Hepatocyte (in vitro differentiated cells): Measurements from ENCODE around the gene DIDO1.

Source experiments
- EZH2phosphoT487 ChIP-seq: fragments of 200-600 bp; sonication (generic); IDR thresholded peaks from one replicate; pipeline ENCODE4 v1.6.1; 2018; ENCODE audit warnings: antibody characterized with exemption, mild to moderate bottlenecking, low read depth, moderate library complexity; ENCODE audit not compliant: unreplicated experiment, severe bottlenecking
- TF ChIP-seq, protein P1 (sequence below): fragments of 200-600 bp; sonication (generic); IDR thresholded peaks from 2 replicates; pipeline ENCODE4 v1.5.1; 2016; ENCODE audit warnings: antibody characterized with exemption, mild to moderate bottlenecking; ENCODE audit not compliant: poor library complexity

DNA sequence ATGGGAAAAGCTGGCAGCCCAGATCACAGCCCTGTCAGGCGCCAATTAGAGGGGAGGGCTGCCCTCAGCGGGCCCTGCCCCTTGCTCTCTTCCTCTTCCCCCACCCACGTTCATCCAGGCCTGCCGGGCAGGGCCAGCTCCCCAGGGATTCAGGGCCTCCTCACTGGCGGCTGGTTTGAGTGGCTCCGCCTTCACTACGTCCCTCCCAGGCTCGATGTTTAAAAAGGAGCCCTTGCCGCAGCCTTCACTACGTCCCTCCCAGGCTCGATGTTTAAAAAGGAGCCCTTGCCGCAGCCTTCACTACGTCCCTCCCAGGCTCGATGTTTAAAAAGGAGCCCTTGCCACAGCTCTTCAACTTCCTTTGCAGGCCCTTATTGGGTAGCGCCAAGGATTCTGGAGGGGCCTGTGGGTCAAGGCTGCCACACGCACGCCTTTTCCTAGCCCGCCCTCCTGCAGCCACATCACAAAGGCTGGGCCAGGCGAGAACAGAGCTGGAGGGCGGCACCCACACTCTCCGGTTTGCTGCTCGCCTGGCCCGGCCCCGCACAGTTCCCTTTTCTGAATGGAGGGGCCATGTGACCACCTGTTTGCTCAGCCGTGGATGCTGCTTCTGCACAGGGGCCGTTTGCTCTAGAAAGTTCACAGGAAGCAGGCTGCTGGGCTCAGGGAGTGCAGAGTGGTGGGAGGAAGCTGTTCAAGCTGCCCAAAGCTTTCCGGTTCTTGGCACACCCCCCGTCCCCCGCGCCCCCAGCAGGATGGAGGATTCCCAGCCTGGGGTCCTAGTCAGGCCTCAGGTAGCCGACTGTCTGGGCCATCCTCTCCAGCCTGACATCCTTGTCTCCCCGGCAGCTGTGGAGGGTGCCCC is 27.8 kb upstream of the DIDO1 start:
- TF ChIP-seq, protein P1, sequence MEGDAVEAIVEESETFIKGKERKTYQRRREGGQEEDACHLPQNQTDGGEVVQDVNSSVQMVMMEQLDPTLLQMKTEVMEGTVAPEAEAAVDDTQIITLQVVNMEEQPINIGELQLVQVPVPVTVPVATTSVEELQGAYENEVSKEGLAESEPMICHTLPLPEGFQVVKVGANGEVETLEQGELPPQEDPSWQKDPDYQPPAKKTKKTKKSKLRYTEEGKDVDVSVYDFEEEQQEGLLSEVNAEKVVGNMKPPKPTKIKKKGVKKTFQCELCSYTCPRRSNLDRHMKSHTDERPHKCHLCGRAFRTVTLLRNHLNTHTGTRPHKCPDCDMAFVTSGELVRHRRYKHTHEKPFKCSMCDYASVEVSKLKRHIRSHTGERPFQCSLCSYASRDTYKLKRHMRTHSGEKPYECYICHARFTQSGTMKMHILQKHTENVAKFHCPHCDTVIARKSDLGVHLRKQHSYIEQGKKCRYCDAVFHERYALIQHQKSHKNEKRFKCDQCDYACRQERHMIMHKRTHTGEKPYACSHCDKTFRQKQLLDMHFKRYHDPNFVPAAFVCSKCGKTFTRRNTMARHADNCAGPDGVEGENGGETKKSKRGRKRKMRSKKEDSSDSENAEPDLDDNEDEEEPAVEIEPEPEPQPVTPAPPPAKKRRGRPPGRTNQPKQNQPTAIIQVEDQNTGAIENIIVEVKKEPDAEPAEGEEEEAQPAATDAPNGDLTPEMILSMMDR, result no peak
- TF ChIP-seq EZH2phosphoT487, result no peak
